ENCODE measurements around the gene PARP6.
A peak's percentile ranks its signal among the peaks of the same experiment; 100 is the strongest.

The PARP6 gene
- total RNA-seq: 58.2 to 82.3 (median 66.9) reads per million in 3 donors

- H3K36me3 ChIP-seq (ENCODE audit: control insufficient read depth, insufficient read depth, low read length): peaks cover 7% of the 10 kb centered on the region
- H3K4me3 ChIP-seq (ENCODE audit: insufficient read depth, low read depth, low read length, poor library complexity, severe bottlenecking): peak within 1 kb of the TSS; percentile 61
- peaks cover 17% of the 10 kb centered on the region for H3K4me1 ChIP-seq (ENCODE audit: control insufficient read depth, insufficient read depth, low read length, poor library complexity, severe bottlenecking)
- H3K9me3 ChIP-seq (ENCODE audit: control insufficient read depth, low read length): no peaks in the 10 kb centered on the region
- no peaks in the 10 kb centered on the region for H3K27me3 ChIP-seq (replicated peaks; ENCODE audit: control insufficient read depth, insufficient read depth, low read length, poor library complexity, severe bottlenecking)
- DNase-seq: peak; percentile 97 to 99 (median 99)
- H3K27ac ChIP-seq (ENCODE audit: insufficient read depth, low read length, poor library complexity, severe bottlenecking): peak within 1 kb of the TSS; percentile 81
Observed at GRCh38 chr15:72272213-72272996, at the start of gene PARP6. Gene PARP6, minus strand, starts transcription at chr15:72272554. Its CDS starts 5,077 bp downstream, at chr15:72267477.

- Histone ChIP-seq H3K27me3 (replicated peaks; ENCODE audit: control insufficient read depth, insufficient read depth, low read length, poor library complexity, severe bottlenecking) (no peaks in the 10 kb centered on the region), H3K9me3 (ENCODE audit: control insufficient read depth, low read length) (no peaks in the 10 kb centered on the region), H3K4me1 (ENCODE audit: control insufficient read depth, insufficient read depth, low read length, poor library complexity, severe bottlenecking) (peaks cover 8% of the 10 kb centered on the region), H3K4me3 (ENCODE audit: insufficient read depth, low read depth, low read length, poor library complexity, severe bottlenecking) (peak within 1 kb of the TSS; percentile 44), H3K27ac (ENCODE audit: insufficient read depth, low read length, poor library complexity, severe bottlenecking) (no peak within 1 kb of the TSS), H3K36me3 (ENCODE audit: control insufficient read depth, insufficient read depth, low read length) (no peaks in the 10 kb centered on the region)
- DNase-seq: peak; percentile 78 to 79 (median 79)
Observed at GRCh38 chr15:72319985-72320671, 47.8 kb upstream of the PARP6 start, which contains the start of gene CELF6. Gene CELF6, minus strand, starts transcription at chr15:72320157. Its CDS starts 283 bp downstream, at chr15:72319874.

- Histone ChIP-seq H3K36me3 (ENCODE audit: control insufficient read depth, insufficient read depth, low read length) (no peaks in the 10 kb centered on the region), H3K4me1 (ENCODE audit: control insufficient read depth, insufficient read depth, low read length, poor library complexity, severe bottlenecking) (peaks cover 8% of the 10 kb centered on the region), H3K27me3 (replicated peaks; ENCODE audit: control insufficient read depth, insufficient read depth, low read length, poor library complexity, severe bottlenecking) (no peaks in the 10 kb centered on the region), H3K27ac (ENCODE audit: insufficient read depth, low read length, poor library complexity, severe bottlenecking) (no peak overlapping the region), H3K9me3 (ENCODE audit: control insufficient read depth, low read length) (no peaks in the 10 kb centered on the region), H3K4me3 (ENCODE audit: insufficient read depth, low read depth, low read length, poor library complexity, severe bottlenecking) (no peak overlapping the region)
- peak in 2 of 3 donors; percentile 17 to 37 for DNase-seq
Observed at GRCh38 chr15:72319360-72319984, 47.1 kb upstream of the PARP6 start.

- peaks cover 8% of the 10 kb centered on the region for H3K4me1 ChIP-seq (ENCODE audit: control insufficient read depth, insufficient read depth, low read length, poor library complexity, severe bottlenecking)
- H3K27ac ChIP-seq (ENCODE audit: insufficient read depth, low read length, poor library complexity, severe bottlenecking): no peak overlapping the region
- no peaks in the 10 kb centered on the region for H3K27me3 ChIP-seq (replicated peaks; ENCODE audit: control insufficient read depth, insufficient read depth, low read length, poor library complexity, severe bottlenecking)
- no peak overlapping the region for H3K4me3 ChIP-seq (ENCODE audit: insufficient read depth, low read depth, low read length, poor library complexity, severe bottlenecking)
- H3K9me3 ChIP-seq (ENCODE audit: control insufficient read depth, low read length): no peaks in the 10 kb centered on the region
- no peak for DNase-seq
- H3K36me3 ChIP-seq (ENCODE audit: control insufficient read depth, insufficient read depth, low read length): no peaks in the 10 kb centered on the region
Observed at GRCh38 chr15:72318408-72318942, 46.1 kb upstream of the PARP6 start.

- no peaks in the 10 kb centered on the region for H3K27me3 ChIP-seq (replicated peaks; ENCODE audit: control insufficient read depth, insufficient read depth, low read length, poor library complexity, severe bottlenecking)
- H3K9me3 ChIP-seq (ENCODE audit: control insufficient read depth, low read length): no peaks in the 10 kb centered on the region
- H3K4me3 ChIP-seq (ENCODE audit: insufficient read depth, low read depth, low read length, poor library complexity, severe bottlenecking): no peak overlapping the region
- peaks cover 8% of the 10 kb centered on the region for H3K4me1 ChIP-seq (ENCODE audit: control insufficient read depth, insufficient read depth, low read length, poor library complexity, severe bottlenecking)
- no peak for DNase-seq
- H3K27ac ChIP-seq (ENCODE audit: insufficient read depth, low read length, poor library complexity, severe bottlenecking): no peak overlapping the region
- no peaks in the 10 kb centered on the region for H3K36me3 ChIP-seq (ENCODE audit: control insufficient read depth, insufficient read depth, low read length)
Observed at GRCh38 chr15:72315706-72316370, 43.5 kb upstream of the PARP6 start.

- no peak for DNase-seq
- Histone ChIP-seq H3K27me3 (replicated peaks; ENCODE audit: control insufficient read depth, insufficient read depth, low read length, poor library complexity, severe bottlenecking) (no peaks in the 10 kb centered on the region), H3K36me3 (ENCODE audit: control insufficient read depth, insufficient read depth, low read length) (no peaks in the 10 kb centered on the region), H3K9me3 (ENCODE audit: control insufficient read depth, low read length) (no peaks in the 10 kb centered on the region), H3K27ac (ENCODE audit: insufficient read depth, low read length, poor library complexity, severe bottlenecking) (no peak overlapping the region), H3K4me3 (ENCODE audit: insufficient read depth, low read depth, low read length, poor library complexity, severe bottlenecking) (no peak overlapping the region), H3K4me1 (ENCODE audit: control insufficient read depth, insufficient read depth, low read length, poor library complexity, severe bottlenecking) (no peaks in the 10 kb centered on the region)
Observed at GRCh38 chr15:72313881-72314280, 41.5 kb upstream of the PARP6 start.

- H3K36me3 ChIP-seq (ENCODE audit: control insufficient read depth, insufficient read depth, low read length): no peaks in the 10 kb centered on the region
- no peak for DNase-seq
- no peaks in the 10 kb centered on the region for H3K4me1 ChIP-seq (ENCODE audit: control insufficient read depth, insufficient read depth, low read length, poor library complexity, severe bottlenecking)
- no peaks in the 10 kb centered on the region for H3K9me3 ChIP-seq (ENCODE audit: control insufficient read depth, low read length)
- no peak overlapping the region for H3K4me3 ChIP-seq (ENCODE audit: insufficient read depth, low read depth, low read length, poor library complexity, severe bottlenecking)
- H3K27me3 ChIP-seq (replicated peaks; ENCODE audit: control insufficient read depth, insufficient read depth, low read length, poor library complexity, severe bottlenecking): no peaks in the 10 kb centered on the region
- H3K27ac ChIP-seq (ENCODE audit: insufficient read depth, low read length, poor library complexity, severe bottlenecking): no peak overlapping the region
Observed at GRCh38 chr15:72313448-72313840, 41.1 kb upstream of the PARP6 start.

GRCh38 chr15:72312605-72313447, 40.5 kb upstream of the PARP6 start:
- H3K9me3 ChIP-seq (ENCODE audit: control insufficient read depth, low read length): no peaks in the 10 kb centered on the region
- no peak overlapping the region for H3K27ac ChIP-seq (ENCODE audit: insufficient read depth, low read length, poor library complexity, severe bottlenecking)
- DNase-seq: peak; percentile 15 to 34 (median 16)
- H3K4me3 ChIP-seq (ENCODE audit: insufficient read depth, low read depth, low read length, poor library complexity, severe bottlenecking): no peak overlapping the region
- H3K4me1 ChIP-seq (ENCODE audit: control insufficient read depth, insufficient read depth, low read length, poor library complexity, severe bottlenecking): no peaks in the 10 kb centered on the region
- no peaks in the 10 kb centered on the region for H3K27me3 ChIP-seq (replicated peaks; ENCODE audit: control insufficient read depth, insufficient read depth, low read length, poor library complexity, severe bottlenecking)
- H3K36me3 ChIP-seq (ENCODE audit: control insufficient read depth, insufficient read depth, low read length): no peaks in the 10 kb centered on the region

GRCh38 chr15:72307026-72307425, 34.7 kb upstream of the PARP6 start:
- H3K9me3 ChIP-seq (ENCODE audit: control insufficient read depth, low read length): no peaks in the 10 kb centered on the region
- H3K36me3 ChIP-seq (ENCODE audit: control insufficient read depth, insufficient read depth, low read length): no peaks in the 10 kb centered on the region
- peaks cover 2% of the 10 kb centered on the region for H3K4me1 ChIP-seq (ENCODE audit: control insufficient read depth, insufficient read depth, low read length, poor library complexity, severe bottlenecking)
- DNase-seq: no peak
- no peaks in the 10 kb centered on the region for H3K27me3 ChIP-seq (replicated peaks; ENCODE audit: control insufficient read depth, insufficient read depth, low read length, poor library complexity, severe bottlenecking)
- no peak overlapping the region for H3K4me3 ChIP-seq (ENCODE audit: insufficient read depth, low read depth, low read length, poor library complexity, severe bottlenecking)
- no peak overlapping the region for H3K27ac ChIP-seq (ENCODE audit: insufficient read depth, low read length, poor library complexity, severe bottlenecking)

All from effector memory CD4-positive, alpha-beta T cell (primary cell).